Stimulated activated CD4-positive, alpha-beta T cell treated with anti-CD3 and anti-CD28 coated beads, Interleukin-1b, Interleukin-23, amount 100 ng/mL, for 48 hours (primary cell): ENCODE data around the gene USP2.

Source experiments
- DNase-seq: peaks from one replicate; pipeline ENCODE4 v3.0.0-alpha.2; 2020

USP2 gene, protein sequence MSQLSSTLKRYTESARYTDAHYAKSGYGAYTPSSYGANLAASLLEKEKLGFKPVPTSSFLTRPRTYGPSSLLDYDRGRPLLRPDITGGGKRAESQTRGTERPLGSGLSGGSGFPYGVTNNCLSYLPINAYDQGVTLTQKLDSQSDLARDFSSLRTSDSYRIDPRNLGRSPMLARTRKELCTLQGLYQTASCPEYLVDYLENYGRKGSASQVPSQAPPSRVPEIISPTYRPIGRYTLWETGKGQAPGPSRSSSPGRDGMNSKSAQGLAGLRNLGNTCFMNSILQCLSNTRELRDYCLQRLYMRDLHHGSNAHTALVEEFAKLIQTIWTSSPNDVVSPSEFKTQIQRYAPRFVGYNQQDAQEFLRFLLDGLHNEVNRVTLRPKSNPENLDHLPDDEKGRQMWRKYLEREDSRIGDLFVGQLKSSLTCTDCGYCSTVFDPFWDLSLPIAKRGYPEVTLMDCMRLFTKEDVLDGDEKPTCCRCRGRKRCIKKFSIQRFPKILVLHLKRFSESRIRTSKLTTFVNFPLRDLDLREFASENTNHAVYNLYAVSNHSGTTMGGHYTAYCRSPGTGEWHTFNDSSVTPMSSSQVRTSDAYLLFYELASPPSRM

DNA sequence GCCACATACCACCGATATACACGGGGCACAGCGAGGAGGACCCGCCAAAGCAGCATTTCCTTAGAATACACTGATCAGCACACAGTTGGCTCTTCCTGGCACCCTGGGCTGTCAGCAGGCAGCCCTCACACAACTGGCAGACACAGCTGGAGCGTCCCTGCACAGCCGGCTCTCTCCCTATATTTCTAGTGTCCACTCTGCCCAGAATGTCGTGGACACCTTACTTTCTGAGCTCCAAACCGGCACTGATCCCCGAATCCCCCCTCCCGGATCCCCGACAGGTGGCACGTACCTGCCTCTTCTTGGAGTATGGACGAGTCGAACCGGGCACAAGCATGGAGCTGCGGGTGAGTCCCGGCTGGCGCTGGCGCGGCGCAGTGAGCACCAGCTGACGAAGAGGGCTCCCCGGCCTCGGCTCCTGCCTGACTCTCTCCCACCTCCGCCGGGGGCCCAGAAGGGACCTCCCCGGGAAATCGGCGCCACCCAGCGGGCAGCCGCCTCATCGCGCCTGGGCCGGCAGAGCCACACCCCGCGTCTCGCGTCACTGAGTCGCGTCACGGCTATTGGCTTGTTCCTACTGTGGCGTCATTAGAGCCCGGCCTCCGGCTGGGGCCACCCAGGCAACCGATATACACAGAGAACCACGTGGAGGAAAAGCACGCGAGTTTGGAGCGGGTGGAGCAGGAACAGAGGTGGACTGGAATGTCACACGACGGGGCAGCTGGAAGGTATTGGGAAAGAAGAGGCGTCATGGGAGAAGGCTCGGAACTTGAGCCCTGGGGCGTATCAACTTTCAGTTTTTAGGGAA, at the start of gene USP2:
Gene USP2, minus strand, starts transcription at position 510 of the 808 bp plus-strand sequence. CDS start 8,210 bp downstream, outside the sequence.
- DNase-seq, result peak; percentile 95

DNA sequence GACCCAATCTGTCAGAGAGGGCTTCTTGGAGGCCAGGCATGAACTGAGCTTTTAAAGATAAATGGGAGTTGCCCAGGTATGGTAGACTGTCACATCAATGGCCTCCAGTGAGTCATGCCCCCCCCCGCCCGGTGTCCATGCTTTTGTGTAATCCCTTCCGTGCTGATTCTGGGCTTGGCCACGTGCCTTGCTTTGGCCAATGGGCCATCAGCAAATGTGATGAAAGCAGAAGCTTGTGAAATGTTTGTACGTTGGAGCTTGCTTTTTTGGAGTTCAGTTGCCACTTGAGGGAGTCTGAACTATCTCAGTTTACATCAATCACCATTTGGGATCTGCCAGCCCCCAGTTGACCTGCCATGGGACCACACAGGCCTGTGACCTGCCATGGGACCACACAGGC, 45.8 kb upstream of the USP2 start:
- no peak for DNase-seq

DNA sequence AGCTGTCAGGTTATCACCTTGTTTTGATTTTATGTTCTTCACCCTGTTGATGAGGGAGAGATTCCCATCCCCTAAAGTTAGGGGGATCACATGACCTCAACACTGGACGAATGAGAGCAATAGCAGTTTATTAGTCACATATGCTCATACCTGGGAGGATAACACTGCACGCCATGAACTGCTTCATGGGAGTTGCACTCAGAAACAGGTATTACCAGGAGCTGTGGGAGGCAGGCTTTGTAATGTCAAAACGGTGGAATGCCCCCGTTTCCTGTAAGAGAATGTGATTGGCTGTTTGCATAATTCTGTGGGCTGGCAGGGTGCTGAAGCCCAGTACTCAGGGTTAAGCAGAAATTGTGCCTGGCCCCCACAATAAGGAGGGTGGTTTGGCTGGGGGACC, 44.7 kb upstream of the USP2 start:
- DNase-seq, result no peak

DNA sequence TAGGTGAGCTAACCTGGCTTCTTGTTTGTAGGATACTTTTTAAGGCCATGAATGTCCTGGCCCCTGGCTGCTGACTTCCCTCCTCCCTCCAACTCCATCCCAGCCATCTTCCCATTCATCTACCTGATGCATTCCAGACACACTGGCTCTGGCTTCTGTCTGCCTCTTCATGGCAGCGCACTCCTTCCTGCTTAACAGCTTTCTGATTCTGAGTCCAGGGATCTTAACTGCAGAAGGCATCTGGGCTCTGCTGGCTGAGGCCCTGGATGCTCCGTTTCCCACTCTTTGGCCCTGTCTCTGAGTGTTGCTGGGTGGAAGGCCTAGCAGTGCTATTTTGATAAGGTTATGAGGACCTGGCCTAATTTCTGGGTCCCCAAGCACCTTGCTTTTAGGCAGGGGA, 43.3 kb upstream of the USP2 start:
- DNase-seq, result no peak

DNA sequence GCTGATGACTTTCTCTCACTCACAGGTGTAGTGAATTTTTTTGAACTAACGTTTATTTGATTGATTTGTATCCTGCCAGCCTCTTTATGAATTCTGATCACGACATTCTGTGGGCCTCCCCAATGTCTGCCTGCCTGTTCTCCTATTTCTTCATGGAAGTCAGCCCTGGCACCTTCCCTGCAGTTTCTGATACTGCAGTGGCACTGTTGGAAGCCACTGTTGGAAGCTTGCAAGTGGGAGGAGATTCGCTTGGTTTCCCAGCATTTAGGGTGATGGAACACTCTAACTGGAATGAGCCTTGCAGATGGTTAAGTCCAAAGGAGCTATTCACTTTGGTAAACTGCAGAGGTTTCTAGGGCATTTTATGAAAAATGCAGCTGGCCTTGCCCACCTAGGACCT, 42.8 kb upstream of the USP2 start:
- DNase-seq, result no peak

DNA sequence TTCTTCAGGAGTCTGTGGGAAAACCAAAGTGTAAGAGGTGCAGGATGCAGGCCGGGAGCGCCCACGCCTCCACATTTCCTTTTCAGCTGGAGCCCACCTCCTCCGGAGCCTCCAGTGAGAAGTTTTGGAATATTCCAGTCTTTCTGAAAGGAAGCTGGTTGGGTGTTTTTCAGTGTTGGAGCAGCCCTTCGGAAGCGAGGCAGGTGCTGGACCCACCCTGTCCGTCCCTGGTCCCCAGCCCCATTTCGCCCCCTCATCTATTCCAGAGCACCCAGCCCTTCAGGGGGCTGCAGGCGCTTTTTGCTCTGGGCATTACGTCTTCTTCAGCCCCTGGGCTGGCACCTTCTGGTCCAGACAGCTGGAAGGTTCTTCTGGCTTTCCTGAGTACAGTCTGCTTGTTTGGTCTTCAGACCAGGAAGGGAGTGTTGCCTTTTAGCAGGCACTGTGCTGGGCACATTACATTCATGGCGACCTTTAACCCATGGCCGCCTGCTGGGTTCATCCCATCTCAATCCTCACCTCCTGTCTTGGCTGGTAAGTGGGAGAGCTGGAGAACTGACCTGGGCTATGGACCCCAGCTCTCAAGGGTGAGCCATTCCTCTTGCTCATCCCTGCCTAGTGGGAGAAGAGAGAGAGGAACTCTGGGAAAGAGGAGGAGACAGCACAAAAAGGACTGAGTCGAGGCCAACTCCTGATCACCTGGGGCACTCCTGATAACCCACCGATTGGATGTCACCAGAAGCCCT, 42.2 kb upstream of the USP2 start:
- no peak for DNase-seq

DNA sequence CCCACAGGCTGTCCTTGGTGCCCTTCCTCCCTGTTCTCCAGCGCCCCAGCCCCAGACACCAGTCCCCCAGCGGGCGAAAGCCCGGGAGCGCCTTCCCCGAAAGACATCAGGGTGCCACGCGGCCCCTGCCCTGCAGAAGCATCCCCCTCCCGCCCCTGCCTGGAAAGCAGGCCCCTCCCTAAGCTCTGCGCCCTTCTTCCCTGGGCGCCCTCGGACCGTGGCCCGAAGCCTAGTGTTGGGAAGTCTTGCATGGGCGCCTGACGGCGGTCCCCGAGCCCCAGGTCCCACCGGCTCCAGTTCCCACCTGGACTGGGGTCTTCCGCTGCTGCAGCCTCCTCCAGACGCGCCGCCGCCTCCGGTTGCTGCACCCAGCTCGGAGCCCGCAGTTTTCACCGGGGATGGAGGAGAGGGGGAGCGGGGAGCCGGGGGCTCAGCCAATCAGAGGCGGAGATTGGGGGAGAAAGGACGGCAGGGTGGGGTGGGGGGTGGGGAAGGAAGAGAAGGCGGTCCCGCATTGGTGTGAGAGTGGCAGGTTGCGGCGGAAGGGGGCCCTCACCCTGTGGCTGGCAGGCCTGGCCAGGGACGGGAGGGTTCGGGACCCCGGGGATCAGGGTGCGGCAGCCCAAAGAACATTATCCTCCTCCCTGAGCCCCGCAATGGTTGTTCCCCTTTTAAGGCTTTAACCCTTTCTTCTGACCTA, 41.5 kb upstream of the USP2 start, which contains the start of gene THY1:
Gene THY1, minus strand, starts transcription at position 364 of the 700 bp plus-strand sequence. CDS start 2,267 bp downstream, outside the sequence.
- no peak for DNase-seq

DNA sequence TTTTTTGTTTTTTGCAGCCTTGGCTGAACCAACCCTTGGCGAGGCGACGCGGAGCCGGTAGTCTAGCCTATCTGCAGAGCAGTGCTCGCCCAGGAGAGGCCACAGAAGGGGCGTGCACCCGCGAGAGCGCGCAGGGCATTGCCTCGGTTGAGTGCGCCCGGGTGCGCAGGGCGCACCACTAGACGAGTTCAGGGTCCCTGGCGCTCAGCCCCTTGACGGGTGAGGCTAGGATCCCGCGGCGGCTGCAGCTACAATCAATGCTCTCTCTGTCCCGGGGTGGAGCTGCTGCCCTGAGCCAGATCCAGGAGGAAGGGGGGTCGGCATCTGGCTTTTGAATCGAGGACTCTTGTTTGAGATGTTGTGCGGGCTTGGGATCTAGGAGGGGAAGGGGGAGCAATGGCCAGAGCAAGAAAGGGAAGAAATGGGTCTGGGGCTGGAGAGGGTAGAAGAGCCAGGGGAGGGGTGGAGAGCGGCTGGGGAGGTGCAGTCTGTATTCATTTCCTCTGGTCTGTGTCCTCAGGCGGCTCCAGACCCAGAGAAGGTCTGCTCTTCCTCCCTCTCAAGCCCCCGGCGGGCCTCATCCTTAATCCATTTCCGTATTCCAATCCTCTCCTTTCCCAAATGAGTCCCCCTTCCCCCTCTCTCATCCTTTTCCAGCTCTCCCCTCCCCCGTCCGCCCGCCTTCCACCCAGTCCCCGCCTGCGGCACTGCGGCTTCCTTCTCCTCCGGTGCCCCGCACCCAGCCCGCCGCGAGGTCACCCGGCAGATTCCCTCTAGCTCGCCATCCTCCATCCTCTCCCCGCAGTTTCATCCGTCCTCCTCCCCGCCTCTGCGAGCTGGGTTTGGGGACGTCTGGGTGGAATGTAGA, 40.7 kb upstream of the USP2 start:
- DNase-seq, result no peak

DNA sequence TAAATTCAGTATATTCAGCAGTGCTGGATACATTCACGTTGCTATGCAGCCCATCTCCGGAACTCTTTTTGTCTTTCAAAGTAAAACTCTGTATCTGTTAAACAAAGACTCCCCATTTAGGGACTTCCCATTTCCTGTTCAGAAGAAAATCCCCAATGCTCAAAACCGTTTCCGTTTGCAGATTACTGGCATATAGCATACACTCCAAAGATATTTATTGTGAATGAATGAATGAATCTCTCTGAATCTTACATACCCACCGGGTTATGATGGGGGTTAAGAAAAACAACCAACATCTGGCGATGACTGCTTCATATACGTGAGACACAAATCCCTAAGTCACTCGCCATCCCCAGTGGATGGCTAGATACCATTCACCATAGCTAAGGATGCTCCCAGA, 39.9 kb upstream of the USP2 start:
- DNase-seq, result no peak

DNA sequence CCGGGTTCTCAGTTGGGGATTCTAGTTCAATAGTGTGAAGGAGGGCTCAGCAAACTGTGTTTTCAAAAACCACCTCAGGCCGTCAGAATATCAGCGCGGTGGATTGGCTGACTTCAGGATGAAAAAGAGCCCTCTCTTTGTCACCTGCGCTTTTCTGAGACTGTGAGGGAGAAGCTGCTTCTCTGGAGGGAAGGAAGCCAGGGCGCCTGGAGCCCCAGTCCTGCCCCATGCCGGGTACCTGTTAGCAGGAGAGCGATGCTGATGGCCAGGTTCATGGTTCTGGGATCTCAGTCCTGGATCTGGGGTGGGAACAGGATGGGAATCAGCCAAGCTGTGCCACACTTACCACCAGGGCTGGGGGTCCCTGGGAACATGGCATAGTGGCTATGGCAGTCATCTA, 39.1 kb upstream of the USP2 start:
- DNase-seq, result no peak

DNA sequence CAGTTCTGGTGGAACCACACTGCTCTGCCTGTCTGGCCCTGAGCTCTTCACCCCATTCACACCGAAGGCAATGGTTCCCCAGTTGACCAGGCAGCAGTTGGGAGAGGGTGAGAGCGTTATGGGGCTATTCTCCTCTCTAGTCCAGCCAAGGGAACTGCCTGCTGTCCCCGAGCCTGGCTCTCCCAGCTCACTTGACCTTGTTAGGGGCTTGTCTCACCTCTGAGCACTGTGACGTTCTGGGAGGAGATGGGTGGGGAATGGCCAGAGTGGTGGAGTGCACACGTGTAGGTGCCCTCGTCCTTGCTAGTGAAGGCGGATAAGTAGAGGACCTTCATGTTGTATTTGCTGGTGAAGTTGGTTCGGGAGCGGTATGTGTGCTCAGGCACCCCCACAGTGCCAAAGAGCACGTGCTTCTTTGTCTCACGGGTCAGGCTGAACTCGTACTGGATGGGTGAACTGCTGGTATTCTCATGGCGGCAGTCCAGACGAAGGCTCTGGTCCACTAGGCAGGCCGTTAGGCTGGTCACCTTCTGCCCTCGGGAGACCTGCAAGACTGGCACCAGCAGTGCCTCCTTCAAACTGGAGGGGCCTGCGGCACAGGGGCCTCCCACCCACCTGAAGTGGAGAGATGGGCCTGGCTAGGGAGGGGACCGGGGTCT, 38.5 kb upstream of the USP2 start:
- DNase-seq, result no peak

DNA sequence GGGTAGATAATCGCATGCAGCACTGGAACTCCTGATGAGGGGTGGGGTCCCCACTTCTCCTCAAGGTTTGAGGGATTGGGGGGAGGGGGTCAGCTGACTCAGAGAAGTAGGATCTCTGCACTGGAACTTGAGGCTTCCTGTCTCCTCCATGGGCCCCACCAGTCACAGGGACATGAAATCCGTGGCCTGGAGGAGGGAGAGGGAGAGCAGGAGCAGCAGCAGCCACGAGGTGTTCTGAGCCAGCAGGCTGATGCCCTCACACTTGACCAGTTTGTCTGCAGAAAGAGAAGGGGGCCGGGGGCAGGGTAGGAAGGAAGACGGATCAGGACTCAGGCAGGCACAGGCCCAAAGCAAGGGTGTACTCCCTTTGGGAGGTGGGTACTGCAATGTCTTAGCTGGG, 37.8 kb upstream of the USP2 start:
- DNase-seq, result no peak

DNA sequence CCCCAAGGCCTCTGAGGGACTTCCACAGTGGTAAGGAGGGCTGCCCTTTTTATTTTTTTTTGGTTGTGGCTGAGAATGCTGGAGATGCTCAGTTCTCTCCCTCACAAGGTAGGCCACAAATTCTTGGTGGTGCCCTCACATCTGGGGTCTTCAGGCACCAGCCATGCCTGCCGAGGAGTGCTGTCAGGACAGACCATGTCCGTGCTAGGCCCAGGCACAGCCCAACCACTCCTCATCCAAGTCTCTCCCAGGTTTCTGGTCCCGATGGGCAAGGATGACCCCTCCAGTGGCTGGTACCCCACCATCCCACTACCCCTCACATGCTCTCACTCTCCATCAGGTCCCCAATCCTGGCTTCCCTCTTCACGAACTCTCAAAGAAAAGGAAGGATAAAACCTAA, 37.3 kb upstream of the USP2 start:
- DNase-seq, result no peak

DNA sequence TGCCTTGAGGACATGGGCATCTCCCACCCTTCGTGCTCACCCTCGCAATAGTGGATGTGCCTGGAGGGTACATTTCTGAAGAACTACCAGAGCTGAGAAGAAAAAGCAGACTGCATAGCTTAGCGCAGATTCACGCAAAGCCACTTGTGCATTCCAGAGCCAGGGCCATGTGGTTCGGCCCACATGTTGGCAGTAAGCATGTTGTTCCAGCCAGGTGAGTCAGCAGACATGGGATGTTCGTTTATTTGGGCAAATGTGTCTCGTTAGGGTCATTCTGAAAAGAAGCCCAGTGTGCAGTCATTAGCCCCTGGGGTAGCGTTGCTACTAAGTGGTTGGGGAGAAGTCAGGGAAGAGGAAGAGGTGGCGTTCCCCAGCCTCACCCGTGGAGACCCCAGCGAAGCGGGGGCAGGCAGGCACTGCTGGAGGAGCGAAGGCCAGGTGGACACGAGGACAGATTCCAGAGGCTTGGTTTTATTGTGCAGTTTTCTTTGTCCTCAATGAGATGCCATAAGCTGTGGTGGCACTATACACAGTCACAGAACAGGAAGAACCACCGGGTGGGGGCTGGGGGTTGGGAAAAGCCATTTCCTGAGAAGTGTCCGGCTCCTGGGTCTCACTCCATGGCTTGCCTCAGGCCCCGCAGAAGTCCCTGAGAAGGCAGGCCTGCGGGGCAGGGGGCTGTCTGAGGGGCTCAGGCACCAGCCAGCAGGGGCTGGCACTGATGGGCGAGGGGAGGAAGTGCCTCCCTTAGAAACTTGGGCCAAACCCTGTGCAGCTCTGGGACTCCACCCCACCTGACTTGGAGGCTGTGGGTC, 36.4 kb upstream of the USP2 start:
- no peak for DNase-seq

DNA sequence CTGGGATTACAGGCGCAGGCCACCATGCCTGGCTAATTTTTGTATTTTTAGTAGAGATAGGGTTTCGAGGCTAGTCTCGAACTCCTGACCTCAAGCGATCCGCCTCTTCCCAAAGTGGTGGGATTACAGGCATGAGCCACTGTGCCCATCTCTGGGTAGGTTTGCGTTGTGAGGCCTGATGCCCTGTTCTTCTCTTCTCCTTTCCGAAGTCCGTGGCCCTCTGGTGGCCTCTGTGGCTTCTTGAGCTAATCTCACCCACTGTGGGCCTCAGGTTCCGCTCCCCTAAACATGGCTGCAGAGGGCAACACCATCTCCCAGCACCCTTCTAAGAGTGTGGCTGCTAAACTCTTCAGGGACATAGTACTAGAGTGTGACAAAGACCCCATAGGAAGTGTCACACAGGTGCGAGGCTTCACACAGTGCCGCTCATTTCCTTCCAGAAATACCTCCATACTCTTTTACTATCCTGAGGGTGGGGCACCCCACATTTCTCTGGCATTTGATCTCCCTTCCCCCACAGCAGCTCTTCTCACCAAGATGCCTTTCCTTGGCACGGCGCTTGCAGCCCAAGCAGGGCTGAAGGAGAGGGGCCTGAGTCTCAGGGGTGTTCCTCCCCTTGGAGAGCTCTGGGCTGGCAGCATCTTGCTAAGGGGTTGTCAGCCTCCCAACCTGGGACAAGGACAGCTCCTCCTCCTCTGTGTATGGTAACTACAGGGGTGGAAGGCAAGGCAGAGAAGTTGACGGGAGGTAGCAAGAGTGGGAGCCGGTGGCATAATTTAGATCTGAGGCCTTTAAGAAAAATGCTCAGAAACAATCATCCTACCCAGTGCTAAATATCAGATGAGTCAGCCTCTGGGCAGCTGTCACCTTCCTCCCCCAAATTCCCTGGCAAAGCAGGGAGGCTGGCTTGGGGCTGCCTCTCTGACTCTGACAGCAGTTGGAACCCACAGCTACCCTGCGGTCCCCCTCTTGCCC, 35.4 kb upstream of the USP2 start:
- no peak for DNase-seq

DNA sequence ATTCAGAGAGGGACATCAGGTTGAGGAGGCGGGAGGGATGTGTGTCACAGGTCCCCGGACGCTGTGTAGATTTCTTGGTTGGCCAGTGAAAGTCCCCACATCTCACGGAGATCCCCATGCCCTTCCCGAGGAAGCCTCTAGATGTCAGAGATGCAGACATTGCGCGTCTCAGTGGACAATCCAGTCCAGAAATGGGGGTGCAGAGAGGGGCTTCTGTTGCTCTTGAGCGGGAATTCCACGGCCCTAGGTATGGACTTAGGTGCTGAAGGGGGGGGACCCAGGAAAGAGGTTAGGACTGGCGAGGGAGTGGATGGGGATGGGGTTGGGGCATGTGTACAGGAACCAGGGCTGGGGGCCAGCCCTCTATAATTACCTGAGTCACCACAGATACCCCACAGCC, 34.5 kb upstream of the USP2 start:
- DNase-seq, result no peak

DNA sequence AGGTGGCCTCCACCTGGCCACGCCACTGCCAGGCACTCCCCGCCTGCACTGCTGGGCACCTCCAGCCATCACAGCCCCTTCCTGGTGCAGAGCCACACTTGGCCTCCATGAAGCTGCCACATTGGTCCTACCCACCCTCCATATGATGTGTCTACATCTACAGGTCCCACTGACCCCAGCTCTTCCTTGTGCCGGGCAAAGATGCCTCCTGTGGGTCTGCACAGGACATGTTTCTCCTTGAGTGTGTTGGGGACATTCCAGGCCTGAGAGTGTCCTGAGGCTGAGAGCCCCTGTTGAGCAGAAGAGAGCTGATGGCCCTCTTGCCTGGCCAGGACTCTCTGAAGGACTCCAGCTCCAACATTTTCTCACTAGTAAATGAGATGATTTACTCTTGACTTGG, 34.0 kb upstream of the USP2 start:
- DNase-seq, result no peak

DNA sequence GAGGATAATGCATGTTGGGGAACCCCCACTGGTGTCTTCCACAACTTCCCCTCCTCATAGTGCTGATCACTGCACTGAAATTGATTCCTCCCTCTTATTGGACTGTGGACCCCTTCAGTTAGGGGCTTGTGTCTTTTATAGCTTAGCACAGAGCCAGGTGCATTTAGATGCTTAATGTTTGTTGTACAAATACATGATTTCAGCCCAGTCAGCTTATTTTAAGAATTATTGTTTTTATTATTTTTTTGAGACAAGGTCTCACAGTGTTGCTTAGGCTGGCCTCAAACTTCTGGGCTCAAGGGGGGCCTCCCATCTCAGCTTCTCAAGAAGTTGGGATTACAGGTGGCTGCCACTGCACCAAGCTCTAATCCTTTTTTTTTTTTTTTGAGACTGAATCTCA, 33.2 kb upstream of the USP2 start:
- DNase-seq, result no peak

DNA sequence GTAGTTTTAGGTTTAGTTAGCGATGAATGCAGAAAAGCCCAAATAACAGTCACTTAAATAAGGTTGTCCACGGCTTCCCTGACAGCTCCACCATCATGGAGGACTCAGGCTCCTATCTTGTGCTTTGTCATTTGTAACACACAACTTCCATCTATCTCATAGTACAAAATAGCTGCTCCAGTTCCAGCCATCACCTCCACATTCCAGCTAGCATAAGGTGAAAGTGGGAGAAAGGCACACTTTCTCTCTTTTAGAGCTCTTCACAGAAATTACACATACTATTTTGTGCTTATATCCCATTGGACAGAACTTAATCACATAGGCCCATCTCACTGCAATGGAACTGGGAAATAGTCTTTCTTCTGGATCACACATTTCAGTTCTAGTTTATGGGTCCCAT, 32.8 kb upstream of the USP2 start:
- no peak for DNase-seq
